Measurements from ENCODE around the gene ALDH1A3. TPM values are rescaled to one million over a fixed set of nuclear protein-coding genes. Genes with fewer than 3 reads are reported as not detected.

Gene ALDH1A3
- total and polyA plus RNA-seq, 2 of the 13 experiments (the other 11 are each of a cell fraction or from before 2014, with no cell fraction given): not detected

GRCh38 chr15:100919481-100920405 is 40.1 kb downstream of the ALDH1A3 start:
- H3K79me2 ChIP-seq (ENCODE audit: insufficient read depth, low read length): no peaks in the 10 kb centered on the region
- TF ChIP-seq ZNF264 (CRISPR knock-in tag; IDR thresholded peaks at IDR 0.05): no peak
- no peak for TF ChIP-seq GTF3A (CRISPR knock-in tag; conservative IDR thresholded peaks at IDR 0.05)
- TF ChIP-seq ZNF782 (CRISPR knock-in tag; IDR thresholded peaks at IDR 0.05; ENCODE audit: borderline replicate concordance): no peak
- WGBS (ENCODE audit: low lambda C conversion rate): 59% methylated on average over 37 of the region's 80 CpGs
- no peak overlapping the region for H3K4me2 ChIP-seq (ENCODE audit: low read depth, low read length)
- H3K27me3 ChIP-seq (ENCODE audit: control insufficient read depth in 1 of 2, insufficient read depth in 2 of 2, low read length in 2 of 2): peaks cover 3 to 68% of the 10 kb centered on the region in 2 experiments
- no peaks in the 10 kb centered on the region for H4K20me1 ChIP-seq (ENCODE audit: insufficient read depth, low read length)
- H3K4me1 ChIP-seq (ENCODE audit: insufficient read depth, low read length): no peaks in the 10 kb centered on the region
- no peak overlapping the region for H2AFZ ChIP-seq (ENCODE audit: low read length)
- no peak overlapping the region for H3K4me3 ChIP-seq (replicated peaks in 1 of 3; ENCODE audit: insufficient read depth in 1 of 3, low read depth in 2 of 3, low read length in 3 of 3)
- intact Hi-C loops (cut with micrococcal nuclease; ENCODE audit: unreplicated experiment) (loop anchor here (10.0 kb wide), 1 partner anchor 335 kb away; the partner anchor contains the start of gene CHSY1), in situ Hi-C loops (cut with HindIII; ENCODE audit: extremely low pct_ligation_motif_present, low pct_unique_long_range_greater_than_20kb) (loop anchor here (5.0 to 25.0 kb wide), 2 partner anchors 88 to 343 kb away; partner anchors contain the start of gene CHSY1)
- BruUV-seq (replicated peaks): no TSS peak
- ChIA-PET CTCF (ENCODE audit: low intra/inter-chr PET ratio, low total read pairs) (interaction anchor here (3.1 kb wide), 1 partner anchor 87 kb away, joined by 63 read pairs; no protein-coding TSS in a partner anchor), POLR2A (no interaction called here)
- DNase-seq (ENCODE audit: low spot score) (no peak), FAIRE-seq (no peak), ATAC-seq (no peak)
- no peak overlapping the region for H3K9ac ChIP-seq (ENCODE audit: insufficient read depth, low read depth, low read length)
- no peak overlapping the region for H3K27ac ChIP-seq (ENCODE audit: extremely low read length, insufficient read depth, low read length)
- no peaks in the 10 kb centered on the region for H3K9me3 ChIP-seq (ENCODE audit: low read length)
- H3K36me3 ChIP-seq (replicated peaks in 1 of 2; ENCODE audit: control insufficient read depth in 1 of 2, insufficient read depth in 2 of 2, low read length in 2 of 2): no peaks in the 10 kb centered on the region

GRCh38 chr15:100920516-100921135 is 41.0 kb downstream of the ALDH1A3 start:
- Histone ChIP-seq H3K79me2 (ENCODE audit: insufficient read depth, low read length) (no peaks in the 10 kb centered on the region), H3K9ac (ENCODE audit: insufficient read depth, low read depth, low read length) (no peak overlapping the region), H3K4me2 (ENCODE audit: low read depth, low read length) (no peak overlapping the region), H3K9me3 (ENCODE audit: low read length) (no peaks in the 10 kb centered on the region), H3K36me3 (replicated peaks in 1 of 2; ENCODE audit: control insufficient read depth in 1 of 2, insufficient read depth in 2 of 2, low read length in 2 of 2) (no peaks in the 10 kb centered on the region), H3K4me1 (ENCODE audit: insufficient read depth, low read length) (no peaks in the 10 kb centered on the region), H3K27ac (ENCODE audit: extremely low read length, insufficient read depth, low read length) (no peak overlapping the region), H2AFZ (ENCODE audit: low read length) (no peak overlapping the region), H4K20me1 (ENCODE audit: insufficient read depth, low read length) (no peaks in the 10 kb centered on the region), H3K4me3 (replicated peaks in 1 of 3; ENCODE audit: insufficient read depth in 1 of 3, low read depth in 2 of 3, low read length in 3 of 3) (no peak overlapping the region), H3K27me3 (ENCODE audit: control insufficient read depth in 1 of 2, insufficient read depth in 2 of 2, low read length in 2 of 2) (peaks cover 3 to 62% of the 10 kb centered on the region in 2 experiments)
- no peak for ATAC-seq
- no peak for DNase-seq (ENCODE audit: low spot score)
- in situ Hi-C loops (cut with HindIII; ENCODE audit: extremely low pct_ligation_motif_present, low pct_unique_long_range_greater_than_20kb) (loop anchor here (25.0 kb wide), 1 partner anchor 342 kb away; the partner anchor contains the start of gene CHSY1), intact Hi-C loops (cut with micrococcal nuclease; ENCODE audit: unreplicated experiment) (no loop called here)
- BruUV-seq (replicated peaks): no TSS peak
- ChIA-PET POLR2A (no interaction called here), CTCF (ENCODE audit: low intra/inter-chr PET ratio, low total read pairs) (no interaction called here)
- TF ChIP-seq RELA (CRISPR knock-in tag; IDR thresholded peaks at IDR 0.05): no peak
- no peak for TF ChIP-seq PCBP1 (IDR thresholded peaks at IDR 0.05; ENCODE audit: borderline replicate concordance, low read depth, low read length)
- no peak for TF ChIP-seq CENPT (CRISPR knock-in tag; IDR thresholded peaks at IDR 0.05; ENCODE audit: low read depth)
- TF ChIP-seq ZNF879 (CRISPR knock-in tag; IDR thresholded peaks at IDR 0.05): no peak
- TF ChIP-seq SRY (CRISPR knock-in tag; IDR thresholded peaks at IDR 0.05): no peak
- no peak for TF ChIP-seq ZNF101 (CRISPR knock-in tag; IDR thresholded peaks at IDR 0.05; ENCODE audit: borderline replicate concordance, low read depth)
- no peak for TF ChIP-seq ZBTB7A (CRISPR knock-in tag; IDR thresholded peaks at IDR 0.05)
- TF ChIP-seq ZNF235 (CRISPR knock-in tag; IDR thresholded peaks at IDR 0.05; ENCODE audit: borderline replicate concordance): no peak
- no peak for TF ChIP-seq HCFC1 (IDR thresholded peaks at IDR 0.05; ENCODE audit: low read depth, low read length)
- TF ChIP-seq ZNF20 (CRISPR knock-in tag; IDR thresholded peaks at IDR 0.05): no peak
- 20% methylated on average over 7 of the region's 8 CpGs for WGBS (ENCODE audit: low lambda C conversion rate)
- FAIRE-seq: no peak
